ENCODE measurements around the gene ARHGAP28.
A peak's percentile ranks its signal among the peaks of the same experiment; 100 is the strongest.

ARHGAP28 gene

DNA sequence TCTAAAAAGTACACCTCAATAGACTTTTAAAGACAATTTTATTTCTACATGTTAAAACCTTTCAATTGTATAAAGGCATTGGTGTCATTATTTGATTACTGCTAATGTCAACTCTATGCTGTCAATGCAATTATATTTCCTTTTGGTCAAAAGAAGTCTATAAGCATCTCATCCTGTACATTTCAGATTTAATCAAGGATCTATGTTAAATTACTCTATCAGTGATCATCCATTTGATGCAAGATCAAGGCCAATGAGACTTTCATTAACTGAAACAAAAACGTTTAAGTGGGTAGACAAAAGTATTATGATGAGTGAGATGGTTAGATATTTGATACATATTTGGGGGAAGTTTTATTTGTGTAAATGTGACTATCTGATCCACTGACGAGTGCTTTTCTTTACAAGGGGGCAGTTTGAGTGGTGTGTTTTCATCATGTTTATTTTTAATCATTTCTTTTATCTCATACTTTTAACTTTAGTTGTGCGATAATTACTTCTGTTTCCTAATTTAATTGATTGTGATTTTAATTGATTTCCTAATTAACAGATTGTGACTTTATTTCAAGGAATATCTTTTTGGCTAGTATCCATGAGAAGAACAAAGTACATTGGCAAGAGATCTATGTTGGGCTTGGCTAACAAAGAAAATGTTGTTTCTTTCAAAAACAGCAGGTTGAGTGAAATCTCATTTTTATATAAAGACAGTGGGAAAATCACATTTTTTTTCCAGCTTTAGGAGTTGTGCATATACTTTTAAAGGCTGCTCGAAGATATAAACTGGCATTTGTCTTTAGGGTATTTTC, 1.1 kb downstream of the ARHGAP28 start:
- FAIRE-seq: no peak
- DNase-seq (ENCODE audit: insufficient read length, low spot score): no peak

DNA sequence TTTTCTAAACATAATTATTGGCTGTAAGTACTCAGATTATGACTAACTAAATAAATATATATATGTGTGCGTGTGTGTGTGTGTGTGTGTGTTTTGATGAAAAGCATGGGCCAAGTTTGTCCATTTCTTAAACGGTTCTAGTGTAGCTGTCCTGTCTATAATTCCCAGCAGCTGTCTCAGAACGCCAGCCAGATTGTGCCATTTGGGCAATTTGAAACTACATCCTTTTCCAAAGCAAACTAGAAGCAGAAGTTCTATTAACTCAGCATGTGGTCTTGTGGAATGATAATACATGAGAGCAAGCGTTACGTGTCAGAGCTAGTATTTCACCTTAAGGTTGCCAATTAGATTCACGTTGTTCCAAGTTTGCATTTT, 1.7 kb downstream of the ARHGAP28 start:
- DNase-seq (ENCODE audit: insufficient read length, low spot score) (no peak), FAIRE-seq (no peak)

- DNase-seq (ENCODE audit: insufficient read length, low spot score): no peak
Measured at GRCh38 chr18:6732952-6733351, 3.4 kb downstream of the ARHGAP28 start.

GRCh38 chr18:6733758-6734157, 4.2 kb downstream of the ARHGAP28 start:
- FAIRE-seq (no peak), DNase-seq (ENCODE audit: insufficient read length, low spot score) (no peak)

More at GRCh38 chr18:6732952-6733351, 3.4 kb downstream of the ARHGAP28 start:
- no peak for FAIRE-seq

- FAIRE-seq: no peak
- DNase-seq (ENCODE audit: insufficient read length, low spot score): no peak
Measured at GRCh38 chr18:6734726-6735430, 5.4 kb downstream of the ARHGAP28 start.

GRCh38 chr18:6737833-6738232, 8.3 kb downstream of the ARHGAP28 start:
- DNase-seq (ENCODE audit: insufficient read length, low spot score) (no peak), FAIRE-seq (no peak)

- FAIRE-seq (no peak), DNase-seq (ENCODE audit: insufficient read length, low spot score) (no peak)
Measured at GRCh38 chr18:6738622-6739021, 9.1 kb downstream of the ARHGAP28 start.

DNA sequence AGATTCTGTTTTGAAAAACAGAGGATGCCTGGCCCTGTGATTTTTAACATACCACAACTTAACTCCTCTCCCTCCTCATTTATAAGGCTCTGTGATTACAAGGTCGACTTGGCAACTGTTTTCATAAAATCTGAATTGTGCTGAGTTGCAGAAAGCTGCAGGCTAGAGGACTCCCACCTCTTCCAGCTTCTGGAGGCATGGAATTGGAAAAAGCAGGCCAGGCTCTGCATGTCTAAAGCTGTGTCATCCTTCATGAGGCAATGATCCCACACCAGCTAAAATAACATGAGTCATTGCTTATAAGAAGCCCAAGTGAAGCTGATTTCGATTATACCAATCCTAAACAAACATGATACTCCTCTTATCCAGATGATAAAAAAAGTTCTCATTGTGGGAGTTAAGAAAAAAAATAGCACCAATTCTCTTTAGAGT, 11.7 kb downstream of the ARHGAP28 start:
- DNase-seq (ENCODE audit: insufficient read length, low spot score) (peak; percentile 63), FAIRE-seq (peak; percentile 55)

DNA sequence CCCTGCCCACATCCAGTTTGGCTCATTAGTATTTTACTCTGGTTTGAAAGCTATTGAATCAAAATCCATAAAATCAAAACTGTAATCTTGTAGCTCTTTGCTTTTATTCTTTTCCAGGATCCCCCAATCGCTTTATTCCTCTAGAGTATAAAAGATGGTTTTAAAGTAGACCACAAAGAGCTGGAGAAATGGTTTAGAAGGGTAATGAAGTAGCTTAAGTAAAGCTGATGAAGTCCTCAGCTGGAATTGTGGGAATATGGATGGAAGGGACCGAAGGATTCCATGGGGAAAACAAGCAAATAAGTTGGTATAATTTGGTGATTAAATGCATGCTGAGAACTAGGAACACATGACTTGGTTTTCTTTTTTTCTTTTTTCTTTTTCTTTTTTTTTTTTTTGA, 12.3 kb downstream of the ARHGAP28 start:
- no peak for DNase-seq (ENCODE audit: insufficient read length, low spot score)
- no peak for FAIRE-seq

- no peak for FAIRE-seq
- no peak for DNase-seq (ENCODE audit: insufficient read length, low spot score)
Measured at GRCh38 chr18:6743999-6744398, 14.5 kb downstream of the ARHGAP28 start.

- DNase-seq (ENCODE audit: insufficient read length, low spot score) (no peak), FAIRE-seq (no peak)
Measured at GRCh38 chr18:6744816-6745455, 15.4 kb downstream of the ARHGAP28 start.

- FAIRE-seq: no peak
Measured at GRCh38 chr18:6745504-6746031, 16.1 kb downstream of the ARHGAP28 start.

GRCh38 chr18:6746386-6746960, 17.0 kb downstream of the ARHGAP28 start:
- DNase-seq (ENCODE audit: insufficient read length, low spot score) (no peak), FAIRE-seq (no peak)

More at GRCh38 chr18:6745504-6746031, 16.1 kb downstream of the ARHGAP28 start:
- DNase-seq (ENCODE audit: insufficient read length, low spot score): no peak

GRCh38 chr18:6747646-6748045, 18.1 kb downstream of the ARHGAP28 start:
- DNase-seq (ENCODE audit: insufficient read length, low spot score): no peak
- FAIRE-seq: peak; percentile 72

GRCh38 chr18:6748241-6748640, 18.7 kb downstream of the ARHGAP28 start:
- no peak for DNase-seq (ENCODE audit: insufficient read length, low spot score)
- no peak for FAIRE-seq

DNA sequence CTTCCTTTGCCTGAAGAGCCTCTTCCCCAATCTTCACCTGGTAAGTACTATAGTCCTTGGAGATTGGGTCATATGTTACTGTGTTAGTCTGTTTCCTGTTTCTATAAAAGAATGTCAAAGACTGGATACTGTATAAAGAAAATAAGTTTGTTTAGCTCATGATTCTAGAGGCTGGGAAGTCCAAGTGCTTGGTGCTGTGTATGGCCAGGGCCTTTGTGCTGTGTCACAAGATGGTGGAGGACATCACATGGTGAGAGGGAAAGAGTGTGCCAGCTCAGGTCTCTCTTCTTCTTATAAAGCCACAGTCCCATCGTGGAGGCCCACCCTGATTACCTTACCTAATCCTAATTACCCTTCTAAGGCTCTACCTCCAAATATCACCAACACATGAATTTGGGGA, 20.9 kb downstream of the ARHGAP28 start:
- FAIRE-seq: no peak
- no peak for DNase-seq (ENCODE audit: insufficient read length, low spot score)

GRCh38 chr18:6751222-6751621, 21.7 kb downstream of the ARHGAP28 start:
- FAIRE-seq (no peak), DNase-seq (ENCODE audit: insufficient read length, low spot score) (no peak)

DNA sequence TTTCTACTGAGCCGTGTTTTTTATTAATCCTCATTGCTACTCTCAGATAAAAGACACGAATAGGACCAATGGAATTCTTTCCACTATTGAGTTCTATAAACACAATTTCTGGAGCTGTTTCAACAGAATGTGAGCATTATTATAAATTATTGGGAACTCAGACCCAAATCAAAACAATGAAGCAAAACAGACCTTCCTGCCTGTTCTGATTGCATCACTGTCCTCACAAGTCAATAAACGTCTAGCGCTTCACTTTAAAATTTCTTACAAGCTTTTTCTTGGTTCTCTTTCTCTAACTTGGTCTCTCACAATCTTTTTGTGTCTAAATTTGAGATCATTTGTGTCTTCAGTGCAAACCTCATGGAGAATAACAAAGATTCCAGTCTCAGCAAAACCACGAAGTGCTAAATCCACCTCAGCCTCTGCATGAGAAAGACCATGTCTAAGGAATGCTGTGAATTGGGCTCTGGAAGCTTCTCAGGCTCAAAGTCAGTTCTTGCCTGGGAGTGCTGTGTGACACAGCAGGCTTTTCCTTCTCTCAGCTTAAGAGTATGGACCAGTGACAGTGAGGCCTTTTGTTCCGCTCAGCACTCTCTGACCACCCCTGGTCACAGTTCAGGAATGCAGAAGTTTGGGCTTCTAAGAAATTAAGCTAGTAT, 22.8 kb downstream of the ARHGAP28 start:
- no peak for DNase-seq (ENCODE audit: insufficient read length, low spot score)

DNA sequence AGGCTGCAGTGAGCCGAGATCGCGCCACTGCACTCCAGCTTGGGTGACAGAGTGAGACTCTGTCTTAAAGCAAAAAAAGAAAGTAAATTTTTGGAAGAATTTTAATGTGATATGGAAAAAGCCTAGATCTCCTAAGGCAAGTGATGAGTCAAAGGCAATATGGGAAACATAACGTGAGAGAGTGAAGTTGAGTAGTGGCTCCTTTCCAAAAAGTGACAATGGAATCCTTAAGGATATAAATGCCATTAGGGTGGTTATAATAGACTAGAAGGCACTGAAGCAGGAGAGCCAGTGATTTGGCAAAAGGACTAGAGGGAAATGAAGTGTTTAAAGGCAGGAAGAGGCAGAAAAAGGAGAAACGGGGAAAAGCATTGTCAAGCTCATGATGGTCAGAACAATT, 25.6 kb downstream of the ARHGAP28 start:
- FAIRE-seq (no peak), DNase-seq (ENCODE audit: insufficient read length, low spot score) (no peak)

More for the DNA sequence above, 22.8 kb downstream of the ARHGAP28 start:
- FAIRE-seq: no peak

DNA sequence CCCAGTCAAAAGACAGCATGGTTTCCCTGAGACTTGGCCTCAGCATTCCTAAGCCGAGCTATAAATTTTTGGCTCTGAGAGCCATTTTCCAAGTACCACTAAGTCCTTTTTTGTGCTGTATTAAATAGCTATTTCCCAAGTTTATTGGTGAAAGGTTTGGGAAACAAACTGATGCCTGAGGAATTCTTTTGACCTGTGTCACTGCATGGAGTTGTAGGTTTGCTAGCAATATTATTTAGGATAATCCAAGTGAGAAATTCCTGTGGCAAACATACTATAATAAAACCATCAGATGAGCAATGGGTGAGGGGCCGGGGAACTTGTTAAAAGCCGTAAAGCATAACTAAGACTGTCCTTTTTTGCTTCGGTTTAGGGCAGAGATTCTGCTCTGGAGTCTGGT, 28.4 kb downstream of the ARHGAP28 start:
- no peak for DNase-seq (ENCODE audit: insufficient read length, low spot score)
- FAIRE-seq: no peak

Measured in HTR-8/SVneo (cell line).